Erythroblast (primary cell): ENCODE data around the gene ARHGEF28.

ENCODE experiments used
- GATA1 ChIP-seq: IDR thresholded peaks from 2 replicates; pipeline ENCODE4 v1.6.1; 2011; ENCODE audit warnings: low read depth, mild to moderate bottlenecking, control low read depth, low read length, moderate library complexity
- POLR2A ChIP-seq: IDR thresholded peaks from 2 replicates; pipeline ENCODE4 v1.6.1; 2011; ENCODE audit warnings: mild to moderate bottlenecking, low read length

DNA sequence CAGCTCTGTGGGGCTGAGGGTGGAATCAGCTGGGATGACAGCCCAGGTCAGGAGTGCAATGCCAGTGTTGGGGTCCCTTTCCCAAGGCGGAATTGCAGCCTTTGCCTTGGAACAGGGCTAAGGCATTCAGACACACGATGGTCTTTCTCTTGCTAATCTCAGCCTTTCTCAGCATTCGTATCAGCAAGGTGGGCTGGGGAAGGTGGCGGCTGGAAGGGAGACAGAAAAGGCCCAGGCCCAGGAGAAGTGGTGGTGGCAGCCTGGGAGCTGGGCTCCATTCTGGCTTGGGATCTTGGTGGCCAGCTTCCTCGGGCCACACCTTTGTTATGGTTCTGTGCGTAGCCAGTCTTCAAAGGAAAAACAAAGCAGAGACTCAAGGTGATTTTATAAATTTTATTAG is 1.1 kb upstream of the ARHGEF28 start:
- TF ChIP-seq POLR2A, result no peak
- TF ChIP-seq GATA1, result no peak
